Measurements from ENCODE around the gene DNAJC25.

The DNAJC25 gene

GRCh38 chr9:111649016-111649415, 17.9 kb downstream of the DNAJC25 start (continued):
- TF ChIP-seq ZNF692 (tag by site-specific recombination; IDR thresholded peaks at IDR 0.05): no peak

GRCh38 chr9:111657051-111657450, 25.9 kb downstream of the DNAJC25 start:
- no peaks in the 10 kb centered on the region for H3K9me3 ChIP-seq (ENCODE audit: control insufficient read depth, insufficient read depth, low read depth, low read length)
- no peak overlapping the region for H3K4me3 ChIP-seq (ENCODE audit: low read depth, low read length)
- TF ChIP-seq ZBTB10 (tag by site-specific recombination; IDR thresholded peaks at IDR 0.05): no peak
- H3K27ac ChIP-seq (ENCODE audit: extremely low read depth, low read depth, low read length): no peak overlapping the region
- ChIA-PET CTCF (interaction anchor here (0.7 kb wide), 1 partner anchor 36 kb away, joined by 3 read pairs; no protein-coding TSS in a partner anchor), POLR2A (interaction anchor here (1.1 kb wide), 1 partner anchor 26 kb away, joined by 4 read pairs; the partner anchor contains the start of gene DNAJC25)
- H3K4me1 ChIP-seq (ENCODE audit: control insufficient read depth, insufficient read depth, low read length): no peaks in the 10 kb centered on the region
- H3K36me3 ChIP-seq (ENCODE audit: control insufficient read depth in 2 of 2, insufficient read depth in 1 of 2, low read length in 2 of 2): peaks cover 3 to 22% of the 10 kb centered on the region in 2 experiments; a peak in 2 of 3 replicates

GRCh38 chr9:111658943-111659342, 27.8 kb downstream of the DNAJC25 start:
- Histone ChIP-seq H3K4me3 (ENCODE audit: low read depth, low read length) (no peak overlapping the region), H3K27ac (ENCODE audit: extremely low read depth, low read depth, low read length) (no peak overlapping the region), H3K36me3 (ENCODE audit: control insufficient read depth in 2 of 2, insufficient read depth in 1 of 2, low read length in 2 of 2) (peaks cover 0 to 13% of the 10 kb centered on the region in 2 experiments; a peak in 1 of 3 replicates), H3K4me1 (ENCODE audit: control insufficient read depth, insufficient read depth, low read length) (no peaks in the 10 kb centered on the region; the same call in 1 of the 2 replicates), H3K9me3 (ENCODE audit: control insufficient read depth, insufficient read depth, low read depth, low read length) (no peaks in the 10 kb centered on the region)
- ChIA-PET POLR2A (no interaction called here), CTCF (no interaction called here)
- TF ChIP-seq ZFHX2 (tag by site-specific recombination; conservative IDR thresholded peaks at IDR 0.05) (0 out of 2 replicates have a peak, but pooled peaks have one; percentile 12), KLF9 (tag by site-specific recombination; IDR thresholded peaks at IDR 0.05; ENCODE audit: low read depth) (peak; percentile 67), ZNF133 (tag by site-specific recombination; IDR thresholded peaks at IDR 0.05) (peak; percentile 39; the same call in 1 of the 2 replicates), ZNF549 (tag by site-specific recombination; IDR thresholded peaks at IDR 0.05) (no peak)

GRCh38 chr9:111659691-111660090, 28.6 kb downstream of the DNAJC25 start:
- POLR2A ChIA-PET: no interaction called here
- no peak overlapping the region for H3K4me3 ChIP-seq (ENCODE audit: low read depth, low read length)
- no peaks in the 10 kb centered on the region; the same call in 1 of the 2 replicates for H3K4me1 ChIP-seq (ENCODE audit: control insufficient read depth, insufficient read depth, low read length)
- H3K36me3 ChIP-seq (ENCODE audit: control insufficient read depth in 2 of 2, insufficient read depth in 1 of 2, low read length in 2 of 2): peaks cover 0 to 15% of the 10 kb centered on the region in 2 experiments; a peak in 1 of 3 replicates
- H3K9me3 ChIP-seq (ENCODE audit: control insufficient read depth, insufficient read depth, low read depth, low read length): no peaks in the 10 kb centered on the region
- no peak overlapping the region for H3K27ac ChIP-seq (ENCODE audit: extremely low read depth, low read depth, low read length)
- CTCF ChIA-PET: interaction anchor here (0.6 to 0.7 kb wide), 2 partner anchors 12 to 151 kb away, joined by 3 to 6 read pairs; no protein-coding TSS in a partner anchor
- TF ChIP-seq MYNN (tag by site-specific recombination; IDR thresholded peaks at IDR 0.05; ENCODE audit: borderline replicate concordance) (no peak), ZNF544 (tag by site-specific recombination; IDR thresholded peaks at IDR 0.05) (no peak), ZNF121 (tag by site-specific recombination; IDR thresholded peaks at IDR 0.05) (no peak), ZNF138 (tag by site-specific recombination; IDR thresholded peaks at IDR 0.05; ENCODE audit: borderline replicate concordance) (no peak), ZNF274 (IDR thresholded peaks at IDR 0.05; ENCODE audit: low read length) (no peak), ZNF274 (tag by site-specific recombination; IDR thresholded peaks at IDR 0.05; ENCODE audit: borderline replicate concordance) (no peak), ZNF777 (tag by site-specific recombination; IDR thresholded peaks at IDR 0.05; ENCODE audit: borderline replicate concordance) (no peak), ZNF223 (tag by site-specific recombination; IDR thresholded peaks at IDR 0.05) (no peak), BCL6B (tag by site-specific recombination; IDR thresholded peaks at IDR 0.05) (no peak), ZSCAN18 (tag by site-specific recombination; IDR thresholded peaks at IDR 0.05) (no peak), ZNF148 (tag by site-specific recombination; IDR thresholded peaks at IDR 0.05; ENCODE audit: borderline replicate concordance) (no peak), ZNF560 (tag by site-specific recombination; IDR thresholded peaks at IDR 0.05; ENCODE audit: borderline replicate concordance) (no peak), ZNF366 (tag by site-specific recombination; conservative IDR thresholded peaks at IDR 0.05) (no peak), ZBTB21 (tag by site-specific recombination; IDR thresholded peaks at IDR 0.05) (no peak)

Data from HEK293 (cell line).